NCI-H460 (cell line): Measurements from ENCODE around the gene TRIM2. TPM values are rescaled to one million over a fixed set of nuclear protein-coding genes. Genes with fewer than 3 reads are reported as not detected.
"Not testable (repeated sequence)": the region's sequence is repeated elsewhere in the genome, so short reads cannot be mapped to it uniquely, and the experiment has no call there.

Source experiments
- DNase-seq: peaks from one replicate; pipeline ENCODE4 v3.0.0-alpha.2; 2016; ENCODE audit warnings: low read depth; ENCODE audit errors: extremely low read depth
- total RNA-seq: library from RNA; depleted of rRNA; stranded (reverse); fragments of >200 nt; shearing (Covaris generic); gene quantifications from 2 replicates; pipeline ENCODE4 v1.2.3, GENCODE V29; 2014

The TRIM2 gene
- total RNA-seq, 1 experiment from 2014 or later, result 73.0 TPM

DNA sequence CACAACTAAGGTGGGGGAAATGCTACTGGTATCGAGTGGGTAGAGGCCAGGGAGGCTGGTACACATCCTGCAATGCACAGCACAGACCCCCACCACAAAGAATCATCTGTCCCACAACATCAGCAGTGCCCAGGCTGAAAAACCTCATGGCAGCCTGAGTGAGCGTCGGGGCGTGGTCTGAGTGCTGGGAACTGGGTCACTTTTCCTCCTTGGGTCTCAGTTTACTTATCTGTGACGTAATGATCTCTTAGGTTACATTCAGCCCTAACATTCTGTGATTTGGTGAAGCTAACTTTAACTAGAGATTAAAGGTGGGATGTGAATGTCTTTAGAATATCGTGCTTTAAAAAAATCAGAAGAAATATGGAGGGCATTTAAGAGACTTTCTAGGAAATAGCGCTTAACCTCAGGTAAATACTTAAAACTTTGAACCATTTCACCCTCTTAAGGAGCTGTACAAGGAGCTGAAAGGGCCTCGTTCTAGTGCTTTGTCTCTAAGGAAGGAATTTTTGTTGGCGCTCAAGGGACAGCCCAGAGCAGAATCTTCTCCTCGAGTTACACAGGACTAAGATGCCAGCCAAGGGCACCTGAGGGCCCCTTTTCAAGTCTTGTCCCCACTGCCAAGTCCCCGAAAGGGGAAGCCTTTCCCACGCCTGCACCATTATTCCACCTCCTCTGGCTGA is 18.1 kb upstream of the TRIM2 start:
- DNase-seq, result no peak

- no peak for DNase-seq
These were observed 15.0 kb upstream of the TRIM2 start for GRCh38 chr4:153189016-153189801.

DNA sequence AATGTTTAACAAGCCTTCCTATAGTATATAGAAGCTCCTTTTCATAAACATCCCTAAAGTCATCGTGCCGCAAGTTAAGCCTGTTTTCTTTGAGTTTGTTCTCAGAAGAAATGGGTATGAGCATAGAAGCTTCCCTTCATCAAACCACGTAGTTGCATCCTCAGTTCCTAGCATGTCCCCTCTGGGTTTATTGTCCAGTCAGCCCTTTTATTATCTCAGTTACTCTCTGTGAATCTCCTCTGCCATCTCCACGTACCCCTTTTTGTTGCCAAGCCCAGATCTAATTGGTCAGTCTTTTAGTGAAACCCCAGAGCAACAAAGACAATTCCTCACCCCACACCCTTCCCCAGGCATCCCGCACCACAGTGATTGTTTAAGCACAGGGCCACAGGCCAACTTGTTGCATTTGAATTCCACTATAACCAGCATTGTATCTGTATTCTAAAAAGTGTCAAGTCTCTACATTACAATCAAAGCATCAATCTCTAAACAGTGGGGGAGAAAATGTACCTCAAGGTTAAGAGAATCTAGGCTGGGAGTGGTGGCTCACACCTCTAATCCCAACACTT is 12.4 kb upstream of the TRIM2 start:
- no peak for DNase-seq

- no peak for DNase-seq
These were observed 6.9 kb upstream of the TRIM2 start for GRCh38 chr4:153197301-153197700.

DNA sequence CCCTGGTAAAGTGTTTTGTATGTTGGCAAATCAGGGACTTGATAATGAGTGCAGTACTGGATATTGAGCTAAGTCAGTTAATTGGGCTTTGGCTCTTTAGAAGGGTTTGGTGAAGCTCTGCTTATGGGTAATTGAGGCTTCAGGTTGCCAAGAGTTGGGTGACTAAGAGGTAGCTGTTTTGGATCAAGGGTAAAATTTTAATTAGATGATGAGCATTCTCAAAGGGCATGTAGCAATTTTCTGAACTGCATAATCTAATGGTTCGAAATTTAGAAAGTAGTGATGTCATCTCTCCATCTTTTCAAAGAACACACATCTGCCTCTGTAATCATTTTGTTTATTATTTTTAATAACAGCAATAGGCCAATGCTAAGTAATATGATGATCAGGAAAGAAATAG is 5.5 kb upstream of the TRIM2 start:
- no peak for DNase-seq

- not testable (repeated sequence) for DNase-seq
These were observed 497 bp upstream of the TRIM2 start for GRCh38 chr4:153203746-153204145.

DNA sequence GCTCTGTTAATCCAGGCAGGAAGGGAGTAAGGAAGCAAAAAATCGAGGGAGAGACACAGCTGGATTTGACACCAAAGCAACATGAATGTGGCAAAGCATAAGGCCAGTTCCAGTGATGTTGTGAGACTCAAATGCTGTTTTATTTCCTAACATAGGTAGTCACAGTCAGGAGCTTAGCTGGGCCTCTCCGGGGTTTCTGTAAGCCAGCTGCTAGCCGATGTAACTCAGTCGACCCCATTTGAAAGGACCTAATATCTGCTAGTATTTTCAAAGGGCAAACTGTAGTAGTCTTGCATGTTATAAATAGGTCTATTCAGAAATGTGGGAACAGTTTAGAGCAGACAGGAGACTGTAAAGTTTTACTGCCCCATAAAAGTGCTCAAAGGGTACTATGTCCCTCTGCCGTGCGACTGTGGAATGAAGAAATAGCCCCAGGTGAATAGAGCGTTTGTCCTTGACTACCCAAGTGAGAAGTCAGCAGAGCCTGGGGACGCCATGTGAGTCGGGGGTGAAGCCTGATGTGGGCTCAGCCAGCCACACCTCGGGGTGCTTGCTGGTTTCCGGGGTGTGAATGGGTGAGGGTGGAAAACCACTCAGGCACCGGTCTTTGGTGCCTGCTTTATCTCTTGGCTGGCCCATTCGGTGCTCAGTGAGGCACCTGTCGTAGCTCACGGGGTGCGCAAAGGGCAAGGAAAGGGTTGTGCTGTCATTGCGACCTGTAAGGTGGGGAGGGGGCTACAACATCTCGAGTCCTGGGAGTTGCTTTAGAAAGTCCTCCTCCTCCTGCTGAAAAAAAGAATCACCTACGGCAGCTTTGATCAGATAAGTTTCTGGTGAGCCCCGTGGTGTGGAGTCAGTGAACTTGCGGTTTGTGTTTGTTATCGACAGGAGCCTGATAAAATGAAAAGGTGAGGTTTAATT is 745 bp downstream of the TRIM2 start:
- no peak for DNase-seq

DNA sequence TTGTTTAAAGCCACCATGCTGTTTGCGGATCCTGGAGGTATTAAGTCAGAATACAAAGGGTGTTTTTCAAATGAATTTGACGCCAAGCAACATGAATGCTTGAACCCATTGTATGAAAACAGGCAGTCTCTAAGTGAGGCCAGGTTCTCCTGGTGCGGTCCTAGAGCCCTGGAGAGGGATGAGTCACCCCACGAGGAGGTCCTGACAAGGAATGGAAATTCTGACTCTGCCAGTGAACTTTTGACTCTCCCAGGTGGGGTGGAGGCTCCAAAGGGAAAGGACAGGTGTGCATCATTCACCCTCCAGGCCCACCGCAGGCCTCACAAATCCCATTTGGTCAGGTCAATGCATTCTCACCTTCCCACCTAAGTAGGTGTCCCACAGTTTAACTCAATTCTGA is 1.5 kb downstream of the TRIM2 start:
- no peak for DNase-seq

DNA sequence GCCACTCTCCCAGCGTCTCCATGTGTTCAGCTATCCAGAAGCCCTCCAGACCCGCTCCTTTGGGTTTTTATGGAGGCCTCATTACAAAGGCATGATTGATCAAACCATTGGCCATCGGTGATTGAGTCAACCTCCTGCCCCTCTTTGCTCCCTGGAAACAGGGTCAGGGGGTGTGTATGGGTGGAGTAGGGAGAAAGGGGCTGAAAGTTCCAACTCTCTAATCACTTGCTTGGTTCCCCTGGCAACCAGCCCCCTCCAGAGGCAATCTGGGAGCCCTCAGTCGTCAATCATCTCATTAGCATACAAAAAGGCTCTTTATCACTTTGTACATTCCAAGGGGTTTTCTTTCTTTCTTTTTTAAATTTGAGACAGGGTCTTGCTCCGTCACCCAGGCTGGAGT is 2.3 kb downstream of the TRIM2 start:
- no peak for DNase-seq

GRCh38 chr4:153207027-153207426 is 2.8 kb downstream of the TRIM2 start:
- DNase-seq, result no peak

GRCh38 chr4:153207567-153207966 is 3.3 kb downstream of the TRIM2 start:
- DNase-seq, result no peak

GRCh38 chr4:153209410-153209809 is 5.2 kb downstream of the TRIM2 start:
- DNase-seq, result no peak

GRCh38 chr4:153210727-153211126 is 6.5 kb downstream of the TRIM2 start:
- DNase-seq, result no peak

DNA sequence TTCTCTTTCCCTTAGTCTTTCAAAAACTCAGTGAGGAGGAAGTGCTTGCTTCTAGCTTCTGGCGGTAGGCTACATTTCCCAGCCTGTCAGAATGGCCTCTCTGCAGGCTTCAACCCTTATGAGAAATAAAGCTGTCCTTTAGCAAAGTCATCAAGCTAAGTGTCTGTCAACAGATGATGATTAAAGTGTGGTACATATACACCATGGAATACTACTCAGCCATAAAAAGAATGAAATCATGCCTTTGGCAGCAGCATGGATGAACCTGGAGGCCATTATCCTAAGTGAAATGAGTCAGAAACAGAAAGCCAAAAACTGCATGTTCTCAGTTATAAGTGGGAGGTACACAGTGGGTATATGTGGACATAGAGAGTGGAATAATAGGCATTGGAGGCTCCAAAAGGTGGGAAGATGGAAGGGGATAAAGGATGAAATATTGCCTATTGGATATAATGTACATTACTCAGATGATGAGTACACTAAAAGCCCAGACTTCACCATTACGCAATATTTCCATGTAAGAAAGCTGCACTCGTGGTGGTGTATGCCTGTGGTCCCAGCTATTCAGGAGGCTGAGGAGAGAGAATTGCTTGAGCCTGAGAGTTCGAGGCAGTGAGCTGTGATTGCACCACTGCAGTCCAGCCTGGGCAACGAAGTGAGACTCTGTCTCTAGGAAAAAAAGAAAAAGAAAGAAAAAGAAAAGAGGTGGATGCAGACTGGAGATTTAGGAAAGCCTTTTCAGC is 7.9 kb downstream of the TRIM2 start:
- no peak for DNase-seq

DNA sequence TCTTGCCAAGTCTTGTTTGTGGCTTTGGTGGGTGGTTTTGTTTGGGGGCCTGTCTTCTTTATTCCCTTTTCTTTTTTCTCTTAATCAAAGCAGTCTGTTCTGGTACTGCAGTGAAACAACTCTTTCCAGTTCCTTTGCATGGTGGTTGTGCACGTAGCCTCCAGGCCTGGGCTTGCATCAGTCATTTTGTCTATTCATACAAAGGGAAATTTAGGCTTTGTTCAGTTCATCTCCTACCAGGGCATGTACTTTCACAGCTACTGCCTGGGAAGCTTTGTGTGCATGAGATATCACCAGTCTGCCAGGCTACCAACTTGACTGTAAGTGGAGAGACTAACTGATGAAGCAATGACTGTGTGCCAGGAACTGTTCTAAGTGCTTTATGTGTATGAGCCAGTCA is 8.5 kb downstream of the TRIM2 start:
- no peak for DNase-seq

DNA sequence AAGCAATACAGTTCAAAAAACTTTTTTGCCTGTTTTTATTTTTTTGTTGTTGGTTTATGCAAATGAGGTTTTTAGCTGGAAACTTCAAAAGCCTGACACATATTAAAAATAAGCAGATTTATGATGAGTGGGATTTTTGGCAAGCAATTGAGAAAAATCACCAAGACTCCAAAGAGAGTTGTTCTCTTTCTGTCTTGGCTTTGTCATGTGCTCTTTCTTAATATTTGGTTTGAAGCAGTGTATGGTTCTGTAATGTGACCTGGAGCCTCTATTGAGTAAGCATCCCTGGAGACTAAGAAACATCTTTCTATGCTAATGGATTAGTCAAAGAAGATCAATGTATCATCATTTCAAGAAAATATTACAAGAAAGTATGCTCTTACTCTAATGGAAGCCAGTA is 11.7 kb downstream of the TRIM2 start:
- DNase-seq, result no peak

DNA sequence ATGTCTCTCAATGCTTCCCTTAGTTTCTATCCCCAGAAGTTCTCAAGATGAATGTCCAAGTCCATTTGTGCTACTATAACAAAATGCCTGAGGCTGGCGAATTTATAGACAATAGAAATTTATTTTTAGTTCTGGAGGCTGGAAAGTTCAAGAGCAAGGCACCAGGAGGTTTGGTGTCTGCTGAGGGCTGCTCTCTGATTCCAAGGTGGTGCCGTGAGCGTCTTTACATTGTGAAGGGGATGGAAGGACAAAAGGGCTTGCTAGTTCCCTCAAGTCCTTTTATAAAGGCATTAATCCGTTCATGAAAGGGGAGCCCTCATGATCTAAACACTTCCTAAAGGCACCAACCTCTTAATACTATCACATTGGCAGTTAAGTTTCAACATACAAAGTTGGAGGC is 12.3 kb downstream of the TRIM2 start:
- no peak for DNase-seq

- no peak for DNase-seq
These were observed 13.2 kb downstream of the TRIM2 start for GRCh38 chr4:153217440-153217839.

- no peak for DNase-seq
These were observed 14.7 kb downstream of the TRIM2 start for GRCh38 chr4:153218961-153219360.

DNA sequence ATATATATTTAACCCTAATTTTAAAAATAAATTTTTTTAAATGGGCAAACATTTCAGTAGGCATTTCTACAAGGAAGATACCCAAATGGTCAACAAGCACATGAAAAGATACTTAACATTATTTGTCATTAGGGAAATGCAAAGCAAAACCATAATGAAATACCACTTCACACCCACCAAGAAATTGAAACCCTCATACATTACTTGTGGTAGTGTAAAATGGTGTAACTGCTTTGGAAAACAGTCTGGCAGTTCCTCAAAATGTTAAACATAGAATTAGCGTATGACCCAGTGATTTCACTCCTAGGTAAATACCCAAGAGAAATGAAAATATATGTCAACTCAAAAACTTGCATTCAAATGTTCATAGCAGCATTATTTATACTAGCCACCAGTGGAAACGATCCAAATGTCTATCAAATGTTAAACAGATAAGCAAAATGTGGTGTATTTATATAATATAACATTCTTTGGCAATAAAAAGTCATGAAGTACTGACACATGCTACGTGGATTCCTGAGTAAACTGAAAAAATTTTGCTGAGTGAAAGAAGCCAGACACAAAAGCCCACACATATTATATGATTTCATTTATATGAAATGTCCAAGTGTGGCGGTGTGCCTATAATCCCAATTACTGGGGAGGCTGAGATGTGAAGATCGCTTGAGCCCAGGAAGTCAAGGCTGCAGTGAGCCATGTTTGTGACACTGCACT is 16.6 kb downstream of the TRIM2 start:
- DNase-seq, result no peak
